DOHH2 (cell line): ENCODE results near the gene NAGS.

Experiments used
- H3F3A ChIP-seq: fragments of 200-600 bp; sonication (generic), shearing (Covaris generic); 2 replicates; pipeline ENCODE4 v1.6.0; 2016; ENCODE audit warnings: antibody characterized with exemption, mild to moderate bottlenecking; ENCODE audit not compliant: control insufficient read depth, insufficient read depth
- H3K27ac ChIP-seq: fragments of 200-600 bp; sonication (generic); 2 replicates; pipeline ENCODE4 v1.5.1; 2014; ENCODE audit warnings: low read depth, mild to moderate bottlenecking, low read length, moderate library complexity
- H3K27me3 ChIP-seq: fragments of 200-600 bp; sonication (generic); 2 replicates; pipeline ENCODE4 v1.6.1; 2014; ENCODE audit warnings: mild to moderate bottlenecking, low read length, mixed read lengths; ENCODE audit not compliant: control insufficient read depth
- H3K36me3 ChIP-seq: fragments of 200-600 bp; sonication (generic); 2 replicates; pipeline ENCODE4 v1.6.1; 2014; ENCODE audit warnings: mild to moderate bottlenecking, low read length, moderate library complexity, mixed read lengths; ENCODE audit not compliant: control insufficient read depth
- H3K4me1 ChIP-seq: fragments of 200-600 bp; sonication (generic); 2 replicates; pipeline ENCODE4 v1.6.1; 2014; ENCODE audit warnings: mild to moderate bottlenecking, low read length, mixed read lengths; ENCODE audit not compliant: control insufficient read depth
- H3K4me2 ChIP-seq: fragments of 200-600 bp; sonication (generic); 2 replicates; pipeline ENCODE4 v1.6.0; 2014; ENCODE audit warnings: mild to moderate bottlenecking, low read length, moderate library complexity
- H3K4me3 ChIP-seq: fragments of 200-600 bp; sonication (generic); 2 replicates; pipeline ENCODE4 v1.5.1; 2014; ENCODE audit warnings: mild to moderate bottlenecking, low read length, mixed read lengths
- H3K79me2 ChIP-seq: fragments of 200-600 bp; sonication (generic); 2 replicates; pipeline ENCODE4 v1.6.1; 2014; ENCODE audit warnings: mild to moderate bottlenecking, low read length, mixed read lengths; ENCODE audit not compliant: control insufficient read depth
- H3K9me2 ChIP-seq: fragments of 200-600 bp; sonication (generic); replicated peaks from 2 replicates; pipeline ENCODE4 v1.6.1; 2014; ENCODE audit warnings: mild to moderate bottlenecking, low read length, mixed read lengths; ENCODE audit not compliant: control insufficient read depth
- H3K9me3 ChIP-seq: fragments of 200-600 bp; sonication (generic); 2 replicates; pipeline ENCODE4 v1.6.1; 2014; ENCODE audit warnings: antibody characterized with exemption, low read length, mixed read lengths; ENCODE audit not compliant: control insufficient read depth, insufficient read depth
- H4K20me1 ChIP-seq: fragments of 200-600 bp; sonication (generic); 2 replicates; pipeline ENCODE4 v1.6.0; 2014; ENCODE audit warnings: low read depth, mild to moderate bottlenecking, antibody characterized with exemption, low read length, moderate library complexity; ENCODE audit not compliant: control insufficient read depth, insufficient read depth
- EZH2phosphoT487 ChIP-seq: fragments of 200-600 bp; sonication (generic); IDR thresholded peaks from 2 replicates; pipeline ENCODE4 v1.6.1; 2017; ENCODE audit warnings: borderline replicate concordance, mild to moderate bottlenecking, antibody characterized with exemption, low read length, moderate library complexity, mixed read lengths
- TF ChIP-seq, protein P1 (sequence below): fragments of 200-600 bp; sonication (generic); IDR thresholded peaks from one replicate; pipeline ENCODE4 v1.5.1; 2014; ENCODE audit warnings: antibody characterized with exemption, mild to moderate bottlenecking, low read depth, low read length; ENCODE audit not compliant: poor library complexity, severe bottlenecking

The NAGS gene

DNA sequence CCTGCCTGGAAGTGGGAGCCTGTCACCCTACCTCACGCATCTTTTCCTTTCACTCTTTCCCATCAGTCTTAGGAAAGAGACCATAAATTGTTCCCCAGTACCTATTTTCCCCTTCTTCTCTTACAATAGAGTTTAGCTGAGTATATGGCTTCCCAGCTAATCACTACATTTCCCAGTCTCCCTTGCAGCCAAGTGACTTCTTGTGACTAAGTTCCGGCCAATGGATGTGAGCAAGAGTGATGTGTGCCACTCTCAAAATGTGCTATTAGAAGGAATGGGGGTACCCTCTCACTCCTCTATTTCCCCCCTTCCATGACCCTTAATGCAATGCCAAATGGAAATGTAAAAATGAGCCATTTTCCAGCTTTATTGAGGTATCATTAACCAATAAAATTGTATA is 42.5 kb upstream of the NAGS start:
- Histone ChIP-seq H3K27ac (no peak overlapping the region), H3K9me3 (no peaks in the 10 kb centered on the region), H3K36me3 (no peaks in the 10 kb centered on the region), H4K20me1 (no peaks in the 10 kb centered on the region), H3K9me2 (no peaks in the 10 kb centered on the region), H3F3A (no peaks in the 10 kb centered on the region), H3K4me2 (no peak overlapping the region), H3K4me3 (no peak overlapping the region), H3K4me1 (no peaks in the 10 kb centered on the region), H3K27me3 (peaks cover 14% of the 10 kb centered on the region; the same call in 1 of the 2 replicates), H3K79me2 (no peaks in the 10 kb centered on the region)
- TF ChIP-seq, protein P1, sequence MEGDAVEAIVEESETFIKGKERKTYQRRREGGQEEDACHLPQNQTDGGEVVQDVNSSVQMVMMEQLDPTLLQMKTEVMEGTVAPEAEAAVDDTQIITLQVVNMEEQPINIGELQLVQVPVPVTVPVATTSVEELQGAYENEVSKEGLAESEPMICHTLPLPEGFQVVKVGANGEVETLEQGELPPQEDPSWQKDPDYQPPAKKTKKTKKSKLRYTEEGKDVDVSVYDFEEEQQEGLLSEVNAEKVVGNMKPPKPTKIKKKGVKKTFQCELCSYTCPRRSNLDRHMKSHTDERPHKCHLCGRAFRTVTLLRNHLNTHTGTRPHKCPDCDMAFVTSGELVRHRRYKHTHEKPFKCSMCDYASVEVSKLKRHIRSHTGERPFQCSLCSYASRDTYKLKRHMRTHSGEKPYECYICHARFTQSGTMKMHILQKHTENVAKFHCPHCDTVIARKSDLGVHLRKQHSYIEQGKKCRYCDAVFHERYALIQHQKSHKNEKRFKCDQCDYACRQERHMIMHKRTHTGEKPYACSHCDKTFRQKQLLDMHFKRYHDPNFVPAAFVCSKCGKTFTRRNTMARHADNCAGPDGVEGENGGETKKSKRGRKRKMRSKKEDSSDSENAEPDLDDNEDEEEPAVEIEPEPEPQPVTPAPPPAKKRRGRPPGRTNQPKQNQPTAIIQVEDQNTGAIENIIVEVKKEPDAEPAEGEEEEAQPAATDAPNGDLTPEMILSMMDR = no peak
- no peak for TF ChIP-seq EZH2phosphoT487

DNA sequence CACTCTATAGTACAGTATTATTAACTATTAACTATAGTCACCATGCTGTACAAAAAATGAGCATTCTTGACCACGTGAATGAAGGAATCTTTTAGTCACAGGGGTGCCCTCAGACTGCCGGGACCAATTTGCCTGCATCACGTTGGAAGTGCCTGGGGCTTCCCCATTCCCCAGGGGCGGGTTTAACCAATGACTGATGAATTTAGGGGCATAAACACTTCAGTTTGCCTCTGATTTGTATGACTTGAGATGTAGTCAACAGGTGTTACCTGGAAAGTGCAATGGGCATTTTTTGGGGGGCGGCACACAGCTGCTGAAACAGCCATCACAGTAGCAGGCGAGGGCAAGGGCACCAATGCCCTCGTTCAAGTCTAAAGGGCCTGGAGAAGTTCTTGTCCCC is 41.9 kb upstream of the NAGS start:
- TF ChIP-seq, protein P1 = no peak
- TF ChIP-seq EZH2phosphoT487 = no peak
- Histone ChIP-seq H3K4me2 (no peak overlapping the region), H3K36me3 (no peaks in the 10 kb centered on the region), H3K9me2 (no peaks in the 10 kb centered on the region), H3F3A (no peaks in the 10 kb centered on the region), H3K4me3 (no peak overlapping the region), H3K9me3 (no peaks in the 10 kb centered on the region), H4K20me1 (no peaks in the 10 kb centered on the region), H3K27ac (no peak overlapping the region), H3K79me2 (no peaks in the 10 kb centered on the region), H3K27me3 (peaks cover 17% of the 10 kb centered on the region), H3K4me1 (no peaks in the 10 kb centered on the region)

DNA sequence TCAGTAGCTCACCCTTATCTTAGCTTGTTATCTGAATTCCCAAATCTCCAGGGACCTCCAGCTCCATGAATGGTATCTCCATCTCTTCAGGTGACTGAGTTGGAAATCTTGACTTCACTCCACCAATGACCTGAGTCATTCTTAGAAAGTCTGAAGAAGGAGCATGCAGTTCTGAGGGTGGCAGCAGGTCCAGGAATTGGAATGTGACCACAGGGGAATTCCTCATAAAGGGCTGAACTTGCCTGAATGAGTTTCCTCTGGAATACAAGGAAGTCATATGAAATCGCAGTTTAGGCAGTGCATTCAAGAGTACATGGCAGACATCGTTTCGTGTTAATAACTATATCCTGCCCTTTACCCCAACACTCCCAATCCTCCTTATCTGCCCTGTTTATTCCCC is 38.1 kb upstream of the NAGS start:
- no peaks in the 10 kb centered on the region for H4K20me1 ChIP-seq
- H3K4me2 ChIP-seq = no peak overlapping the region
- no peak overlapping the region for H3K4me3 ChIP-seq
- H3K27ac ChIP-seq = no peak overlapping the region
- peaks cover 22% of the 10 kb centered on the region for H3K27me3 ChIP-seq
- no peaks in the 10 kb centered on the region for H3F3A ChIP-seq
- no peaks in the 10 kb centered on the region for H3K79me2 ChIP-seq
- H3K9me2 ChIP-seq = no peaks in the 10 kb centered on the region
- H3K36me3 ChIP-seq = no peaks in the 10 kb centered on the region
- no peak for TF ChIP-seq EZH2phosphoT487
- TF ChIP-seq, protein P1 = no peak
- no peaks in the 10 kb centered on the region for H3K9me3 ChIP-seq
- no peaks in the 10 kb centered on the region for H3K4me1 ChIP-seq
